HTERT RPE-1 (cell line): Measurements from ENCODE around the gene YEATS4.

Experiments
- in situ Hi-C: fragments of 300-500 bp; cut with MboI; formaldehyde crosslinking; loops from 4 replicates; pipeline ENCODE4 v1.14.3; 2020; ENCODE audit warnings: low sequenced_read_pairs

YEATS4 gene

DNA sequence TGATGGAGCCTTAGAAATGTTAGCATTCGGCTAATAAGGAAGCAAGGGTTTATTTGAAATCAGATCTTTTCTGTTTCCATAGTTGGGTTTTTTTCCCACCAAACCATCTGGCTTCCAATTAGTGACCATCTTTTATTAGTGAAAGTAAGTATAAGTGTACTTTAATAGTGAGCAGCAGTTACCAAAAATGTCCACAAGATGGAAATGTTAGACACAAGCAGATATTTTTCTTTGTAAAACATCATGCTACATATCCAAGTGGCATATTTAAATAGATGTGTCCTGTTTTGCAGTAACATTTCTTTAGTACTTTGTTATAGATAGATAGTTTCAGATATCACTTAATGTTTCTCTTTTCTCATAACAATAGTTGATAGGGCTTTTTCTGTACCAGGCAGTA, 28.8 kb downstream of the YEATS4 start:
- in situ Hi-C loops, result loop anchor here (25.0 kb wide), 1 partner anchor 174 kb away; no protein-coding TSS in a partner anchor

DNA sequence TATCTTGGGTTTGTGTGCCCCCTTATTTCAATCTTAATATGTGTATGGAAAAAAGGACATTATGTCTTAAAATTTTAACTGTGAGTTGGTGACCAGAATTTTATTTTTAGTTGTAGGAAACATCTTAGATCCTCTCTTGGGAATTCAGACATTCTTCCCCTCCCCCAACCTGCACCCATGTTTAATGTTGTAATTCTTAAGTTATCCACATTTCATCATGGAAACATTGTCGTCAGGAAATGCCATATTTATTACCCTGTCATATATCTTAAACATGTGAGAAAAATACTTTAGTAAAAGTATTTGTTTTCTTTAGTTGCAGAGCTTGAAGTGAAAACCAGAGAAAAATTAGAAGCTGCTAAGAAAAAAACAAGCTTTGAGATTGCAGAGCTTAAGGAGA, 30.3 kb downstream of the YEATS4 start:
- in situ Hi-C loops, result loop anchor here (25.0 kb wide), 1 partner anchor 172 kb away; no protein-coding TSS in a partner anchor

DNA sequence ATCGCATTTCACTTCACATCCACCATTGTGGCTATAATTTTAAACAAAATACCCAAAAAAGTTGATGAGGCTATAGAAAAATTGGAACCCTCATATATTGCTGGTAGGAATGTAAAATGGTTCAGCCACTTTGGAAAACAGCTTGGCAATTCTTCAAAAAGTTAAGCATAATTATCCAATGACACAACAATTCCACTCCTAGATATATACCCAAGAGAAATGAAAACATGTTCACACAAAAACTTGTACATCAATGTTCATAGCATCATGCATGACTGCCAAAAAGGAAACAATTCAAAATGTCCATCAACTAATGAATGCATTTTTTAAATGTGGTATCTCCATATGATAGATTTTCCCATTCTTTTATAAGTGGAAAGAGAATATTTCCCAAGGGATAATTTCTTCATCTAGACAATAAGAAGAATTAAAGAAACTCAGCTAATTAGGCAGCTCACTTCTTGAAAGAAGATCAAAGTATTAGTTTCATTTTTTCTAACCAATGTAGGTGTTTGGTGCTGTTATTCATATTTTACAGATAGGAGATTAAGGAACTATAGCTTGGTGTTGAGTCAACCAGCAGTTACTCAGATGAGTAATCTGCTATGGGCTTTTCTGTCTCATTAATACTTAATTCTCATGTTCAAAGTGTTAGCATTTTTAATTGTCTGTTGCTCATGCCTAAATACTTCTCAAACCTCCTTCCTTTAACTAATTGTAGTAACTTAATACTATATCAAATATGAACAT, 32.8 kb downstream of the YEATS4 start:
- in situ Hi-C loops, result loop anchor here (25.0 kb wide), 1 partner anchor 170 kb away; no protein-coding TSS in a partner anchor

DNA sequence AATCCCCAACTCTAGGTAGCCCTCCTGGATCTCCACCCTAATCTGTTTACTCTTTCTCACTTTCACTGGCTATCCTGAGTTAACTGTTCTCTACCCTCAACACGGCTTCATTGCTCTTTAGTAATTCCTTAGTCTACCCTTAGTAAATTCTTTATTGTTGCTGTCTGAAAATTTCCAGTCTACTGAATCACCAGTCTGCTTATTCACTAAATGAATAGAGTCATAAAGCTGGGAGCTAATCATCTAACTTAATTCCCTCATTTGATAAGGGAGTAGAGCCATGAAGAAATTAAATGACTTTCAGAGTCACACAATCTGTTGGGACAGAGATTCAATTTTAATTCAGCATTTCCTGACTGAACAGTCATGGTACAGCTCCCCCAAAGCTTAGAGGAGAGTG, 36.5 kb downstream of the YEATS4 start:
- in situ Hi-C loops, result loop anchor here (25.0 kb wide), 1 partner anchor 166 kb away; no protein-coding TSS in a partner anchor

DNA sequence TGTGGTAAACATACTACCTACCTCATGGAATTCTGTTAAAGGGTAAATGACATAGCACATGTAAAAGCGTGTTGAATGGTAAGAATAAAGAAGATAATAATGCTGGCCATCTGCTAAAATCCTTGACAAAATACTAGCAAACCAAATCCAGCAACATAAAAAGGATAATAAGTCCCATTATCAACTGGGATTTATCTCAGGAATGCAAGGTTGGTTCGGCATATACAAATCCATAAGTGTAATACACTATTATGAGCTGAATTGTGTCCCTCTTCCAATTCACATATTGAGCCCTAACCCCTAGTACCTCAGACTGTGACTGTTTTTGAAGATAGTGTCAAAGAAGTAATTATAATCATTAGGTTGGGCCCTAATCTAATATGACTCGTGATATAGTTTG, 37.4 kb downstream of the YEATS4 start:
- in situ Hi-C loops, result loop anchor here (25.0 kb wide), 1 partner anchor 165 kb away; no protein-coding TSS in a partner anchor

DNA sequence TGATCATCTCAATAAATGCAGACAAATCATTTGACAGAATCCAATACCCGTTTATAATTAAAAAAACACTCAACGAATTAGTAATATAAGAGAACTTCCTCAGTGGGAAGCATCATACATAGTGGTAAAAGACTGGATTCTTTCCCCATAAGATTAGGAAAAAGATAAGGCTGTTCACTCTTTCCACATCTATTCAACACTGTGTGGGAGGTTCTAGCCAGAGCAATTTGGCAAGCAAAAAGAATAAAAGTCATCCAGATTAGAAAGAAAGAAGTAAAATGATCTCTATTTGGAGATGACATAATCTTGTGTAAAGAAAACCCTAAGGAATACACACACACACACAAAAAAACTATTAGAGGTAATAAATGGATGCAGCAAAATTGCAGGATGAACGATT, 38.4 kb downstream of the YEATS4 start:
- in situ Hi-C loops, result loop anchor here (25.0 kb wide), 1 partner anchor 164 kb away; no protein-coding TSS in a partner anchor

DNA sequence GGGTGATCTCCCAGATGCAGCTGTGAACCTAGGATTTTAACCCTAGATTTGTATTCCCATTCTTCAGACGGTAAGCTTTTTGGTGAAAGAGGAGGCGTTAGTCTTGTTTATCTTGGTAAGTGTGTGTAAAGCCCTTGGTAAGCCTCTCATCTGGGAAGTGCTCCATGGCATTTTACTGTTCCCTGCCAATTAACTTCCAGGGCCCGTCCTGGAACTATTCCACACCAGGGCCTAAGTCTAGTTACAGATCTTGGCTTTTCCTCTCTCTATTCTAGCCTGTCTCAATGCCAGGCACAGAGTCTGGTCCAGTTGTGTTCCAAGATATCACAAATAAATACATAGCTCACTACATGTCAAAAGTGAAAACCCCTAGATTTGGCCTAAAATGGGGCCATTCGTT, 42.4 kb downstream of the YEATS4 start:
- in situ Hi-C loops, result no loop called here

DNA sequence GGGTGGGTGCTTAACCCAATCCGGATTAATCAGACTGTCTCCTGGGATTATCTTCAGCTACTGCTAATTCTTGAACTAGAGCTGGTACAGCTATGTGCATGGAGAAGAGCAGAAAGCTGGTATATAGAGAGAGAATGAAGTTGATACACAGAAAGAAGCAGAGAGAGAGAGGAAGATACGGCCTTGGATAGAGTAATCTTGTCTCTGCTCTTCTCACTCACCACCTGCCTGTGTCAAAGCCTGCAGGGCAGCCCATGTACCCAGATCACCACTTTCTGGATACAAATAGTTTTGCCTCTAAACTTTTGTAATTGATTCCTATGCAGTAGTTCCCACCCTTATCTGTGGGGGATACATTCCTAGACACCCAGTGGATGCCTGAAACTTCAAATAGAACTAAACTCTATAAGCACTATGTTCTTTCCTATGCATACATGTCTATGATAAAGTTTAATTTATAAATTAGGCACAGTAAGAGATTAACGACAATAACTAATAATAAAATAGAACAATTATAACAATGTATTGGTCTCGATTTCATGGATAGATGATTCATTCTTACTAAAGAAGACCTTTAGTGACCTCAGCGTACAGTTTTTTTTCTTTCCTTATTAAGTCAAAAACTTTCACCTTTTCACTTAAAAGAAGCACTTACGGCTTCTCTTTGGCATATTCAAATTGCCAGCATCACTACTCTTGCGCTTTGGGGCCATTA, 45.5 kb downstream of the YEATS4 start:
- in situ Hi-C loops, result no loop called here

DNA sequence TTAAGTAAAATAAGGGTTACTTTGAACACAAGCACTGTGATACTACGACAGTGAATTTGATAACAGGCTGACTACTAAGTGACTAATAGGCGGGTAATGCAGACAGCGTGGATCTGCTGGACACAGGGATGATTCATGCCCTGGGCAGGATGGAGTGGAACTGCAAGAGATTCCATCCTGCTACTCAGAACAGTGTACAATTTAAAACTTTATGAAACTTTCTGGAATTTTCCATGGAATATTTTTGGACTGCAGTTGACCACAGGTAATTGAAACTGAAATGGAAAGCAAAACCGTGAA, 46.0 kb downstream of the YEATS4 start:
- in situ Hi-C loops, result no loop called here

DNA sequence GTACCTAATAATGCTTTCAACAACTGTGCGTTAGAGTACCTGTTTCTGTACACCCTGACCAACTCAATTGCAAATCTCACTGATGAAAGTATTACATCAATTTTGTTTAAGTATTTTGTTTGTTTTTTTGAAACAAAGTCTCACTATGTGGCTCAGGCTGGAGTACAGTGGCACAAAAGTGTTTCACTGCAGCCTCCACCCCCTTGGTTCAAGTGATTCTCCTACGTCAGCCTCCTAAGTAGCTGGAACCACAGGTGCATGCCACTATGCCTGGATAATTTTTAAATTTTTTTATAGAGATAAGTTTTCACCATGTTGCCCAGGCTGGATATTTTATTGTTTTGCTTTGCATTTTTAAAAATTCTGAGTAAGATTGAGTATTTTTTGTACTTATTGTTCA, 46.7 kb downstream of the YEATS4 start:
- in situ Hi-C loops, result no loop called here

DNA sequence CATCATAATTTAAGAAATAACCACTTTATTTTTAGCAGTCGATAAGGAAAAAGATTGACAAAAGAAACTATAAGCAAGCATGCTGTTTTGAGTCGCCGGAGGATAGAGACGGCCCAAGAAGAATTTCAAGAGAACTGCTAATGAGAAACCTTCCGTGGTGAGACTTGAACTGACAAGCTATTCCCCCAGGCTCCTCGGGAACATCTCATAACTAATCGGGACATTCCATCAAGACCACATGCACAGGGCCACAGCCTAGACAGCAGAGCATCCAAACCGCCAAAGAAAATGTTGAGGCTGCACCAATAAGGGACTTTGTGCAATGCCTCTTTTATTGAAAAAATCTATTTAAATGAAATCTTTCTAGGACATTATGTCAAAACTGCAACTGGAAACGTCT, 51.0 kb downstream of the YEATS4 start:
- in situ Hi-C loops, result no loop called here

DNA sequence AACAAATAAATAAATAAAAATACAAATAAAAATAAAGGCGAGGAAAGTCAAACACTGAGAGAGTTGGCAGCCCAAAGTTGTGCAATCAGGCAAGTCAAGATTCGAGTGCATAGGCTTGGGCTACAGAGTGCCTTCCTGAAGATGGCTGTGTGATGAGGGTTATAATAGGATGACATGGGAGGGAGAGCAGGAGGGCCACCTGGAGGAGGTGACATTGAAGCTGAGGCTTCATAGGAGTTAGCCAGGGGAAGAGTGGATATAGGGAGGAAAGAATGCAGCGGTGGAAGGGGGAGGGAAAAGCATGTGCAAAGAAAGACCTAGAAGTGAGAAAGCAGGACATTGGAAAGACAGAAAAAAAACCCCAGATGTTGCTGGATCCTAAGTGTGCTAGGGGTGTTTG, 53.1 kb downstream of the YEATS4 start:
- in situ Hi-C loops, result no loop called here

DNA sequence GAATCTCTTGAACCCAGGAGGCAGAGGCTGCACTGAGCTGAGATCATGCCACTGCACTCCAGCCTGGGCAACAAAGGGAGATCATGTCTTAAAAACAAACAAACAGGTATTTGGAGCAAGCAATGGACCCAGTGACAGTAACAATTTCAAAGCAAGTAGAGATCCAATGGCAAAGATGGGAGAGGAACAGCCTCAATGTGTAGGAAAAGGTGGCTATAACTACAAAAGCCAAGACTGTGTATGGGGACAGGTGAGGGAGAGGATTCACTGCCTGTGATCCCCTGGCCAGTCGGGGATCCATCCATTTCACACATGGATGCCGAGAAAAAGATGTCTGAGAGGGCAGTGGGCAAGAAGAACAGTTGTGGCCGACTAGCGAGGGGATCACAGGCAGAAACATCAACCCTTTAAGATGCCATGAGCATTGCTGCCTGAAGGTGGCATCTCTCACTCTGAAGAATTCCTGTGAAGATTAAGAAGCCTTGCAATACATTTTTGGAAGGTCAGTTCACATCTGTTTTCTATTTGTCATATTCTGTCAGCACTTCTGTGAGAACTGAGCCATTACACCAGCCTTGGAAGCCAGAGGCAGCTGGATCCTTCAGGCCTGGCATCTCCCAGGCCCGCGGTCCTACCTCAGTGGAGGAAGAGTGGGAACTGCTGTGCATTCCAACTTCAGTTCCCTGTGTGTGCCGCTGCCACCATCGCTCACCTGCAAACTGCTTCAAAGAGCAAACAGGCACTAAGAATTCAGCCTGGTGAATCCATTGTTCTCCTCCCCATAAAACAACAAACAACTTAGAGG, 56.1 kb downstream of the YEATS4 start:
- in situ Hi-C loops, result no loop called here

DNA sequence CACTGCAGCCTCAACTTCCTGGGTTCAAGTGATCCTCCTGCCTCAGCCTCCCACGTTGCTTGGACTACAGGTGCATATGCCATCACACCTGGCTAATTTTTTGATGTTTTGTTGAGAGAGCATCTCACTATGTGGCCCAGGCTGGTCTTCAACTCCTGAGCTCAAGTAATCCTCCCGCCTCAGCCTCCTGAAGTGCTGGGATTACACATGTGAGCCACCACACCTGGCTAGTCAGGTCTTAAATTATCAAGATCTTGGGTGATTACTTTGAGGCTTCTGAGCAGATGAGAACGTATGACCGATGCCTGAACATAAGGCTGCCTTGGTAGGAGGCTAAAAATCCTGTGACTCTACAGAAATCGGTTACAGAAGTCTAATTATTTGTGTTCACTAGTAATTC, 57.7 kb downstream of the YEATS4 start:
- in situ Hi-C loops, result no loop called here

DNA sequence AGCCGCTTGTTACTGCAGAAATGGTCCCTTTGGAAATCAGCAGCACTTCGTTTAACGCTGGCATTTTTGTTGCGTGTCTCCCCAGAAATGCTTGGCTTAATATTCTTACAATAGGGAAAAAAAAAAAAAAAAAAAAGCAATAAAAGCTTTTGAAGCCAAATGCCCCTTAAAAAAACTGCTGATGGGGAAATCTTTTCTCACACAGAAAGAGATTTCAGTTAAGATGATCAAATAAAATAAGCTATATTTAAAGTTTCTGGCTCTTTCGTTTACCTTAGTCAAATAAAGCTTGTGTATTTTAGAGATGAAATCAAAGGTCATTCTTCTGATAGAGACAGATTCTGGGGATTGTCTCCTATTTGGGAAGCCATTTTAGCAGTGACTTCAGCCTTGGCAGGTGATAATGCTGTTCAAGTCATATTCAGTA, 58.2 kb downstream of the YEATS4 start:
- in situ Hi-C loops, result no loop called here

DNA sequence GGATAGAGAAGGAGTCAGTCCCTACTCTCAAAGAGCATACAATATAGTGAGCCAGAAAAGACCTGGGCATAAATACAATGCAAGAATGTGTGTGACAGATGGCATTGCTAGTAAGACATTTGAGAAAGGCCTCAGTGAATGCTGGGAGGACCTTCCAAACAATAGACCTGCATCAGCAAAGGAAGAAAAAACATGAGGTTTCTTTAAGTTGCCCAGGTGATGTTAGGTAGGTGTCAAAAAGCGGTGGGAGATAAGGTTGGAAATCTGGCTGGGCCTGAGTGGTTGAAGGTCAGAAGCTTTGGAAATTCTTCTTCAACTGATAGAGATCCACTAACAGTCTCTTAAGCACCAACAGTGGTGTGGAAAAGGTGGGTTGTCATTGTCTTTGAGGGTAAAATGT, 60.2 kb downstream of the YEATS4 start:
- in situ Hi-C loops, result no loop called here

DNA sequence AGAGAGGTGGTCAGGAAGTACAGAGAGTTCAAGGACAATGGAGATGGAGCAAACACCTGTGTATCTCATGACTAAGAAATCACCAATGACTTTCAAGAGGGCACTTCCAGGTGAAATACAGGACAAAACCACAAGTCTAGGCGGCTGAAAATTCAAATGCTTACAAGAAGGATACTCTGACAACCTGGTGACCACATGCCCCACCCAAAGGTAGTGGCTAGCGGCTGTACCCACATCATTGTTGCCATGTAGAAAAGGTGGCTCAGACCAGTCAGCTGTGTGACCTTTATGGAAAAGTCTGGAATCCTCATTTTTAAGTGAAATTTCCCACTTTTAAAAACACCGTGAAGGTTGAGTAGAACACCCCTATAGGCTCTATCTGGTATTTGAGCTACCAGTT, 62.0 kb downstream of the YEATS4 start:
- in situ Hi-C loops, result no loop called here

DNA sequence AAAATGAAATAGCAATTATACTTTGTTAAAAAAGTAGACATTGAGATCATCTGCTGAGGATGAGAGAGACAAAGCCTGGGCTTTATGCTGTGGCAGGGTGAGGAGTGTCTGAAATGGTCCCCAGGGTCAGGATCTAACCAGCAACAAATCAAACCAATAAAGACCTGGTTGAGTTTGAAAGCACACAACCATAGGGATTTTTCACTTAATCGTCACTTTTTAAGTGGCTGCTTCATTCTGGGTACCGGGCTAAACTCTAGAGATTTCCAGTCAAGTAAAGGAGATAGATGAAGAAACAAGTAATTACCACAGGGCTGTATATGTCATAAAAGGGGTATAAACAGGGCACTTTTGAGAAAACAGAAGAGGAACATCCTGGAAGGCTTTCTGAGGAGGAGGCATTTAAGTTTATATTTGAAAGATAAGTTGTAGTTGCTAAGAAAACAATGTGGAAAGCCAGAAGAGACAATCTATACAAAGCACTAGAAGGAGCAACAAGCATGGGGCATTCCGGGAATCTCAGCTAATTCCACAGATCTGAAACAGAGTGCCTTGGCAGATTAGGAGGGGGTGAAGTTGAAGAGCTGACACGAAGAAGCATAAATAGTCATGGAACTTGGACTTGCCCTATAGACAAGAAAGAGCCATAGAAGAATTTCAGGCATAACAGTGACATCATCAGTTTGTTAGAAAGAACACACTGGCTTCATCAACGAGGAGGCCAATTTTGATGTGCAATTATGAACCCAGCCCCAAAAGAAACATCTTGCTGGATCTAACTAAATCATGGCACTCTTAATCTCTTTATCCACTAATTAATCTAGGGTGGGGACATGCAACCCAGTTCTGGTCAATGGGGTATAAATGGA, 63.7 kb downstream of the YEATS4 start:
- in situ Hi-C loops, result no loop called here

DNA sequence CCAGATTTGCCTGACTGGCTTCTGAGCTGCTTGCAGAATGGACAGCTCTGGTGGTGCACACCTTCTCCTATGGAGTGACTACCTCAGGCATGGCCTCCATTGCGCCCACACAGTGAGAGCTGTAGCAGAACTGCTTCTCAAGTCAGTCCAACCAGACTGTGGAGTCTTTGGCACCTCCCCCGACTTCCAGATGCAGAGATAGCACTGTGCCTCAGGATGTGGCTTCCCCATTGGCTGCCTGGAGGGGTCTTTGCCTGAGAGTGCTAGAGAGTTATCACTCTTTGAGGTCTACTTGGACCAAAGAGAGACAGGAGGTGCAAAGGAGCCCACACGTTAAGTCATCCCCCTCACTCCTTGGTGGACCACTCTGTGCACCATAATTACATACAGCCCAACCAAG, 65.9 kb downstream of the YEATS4 start:
- in situ Hi-C loops, result no loop called here

DNA sequence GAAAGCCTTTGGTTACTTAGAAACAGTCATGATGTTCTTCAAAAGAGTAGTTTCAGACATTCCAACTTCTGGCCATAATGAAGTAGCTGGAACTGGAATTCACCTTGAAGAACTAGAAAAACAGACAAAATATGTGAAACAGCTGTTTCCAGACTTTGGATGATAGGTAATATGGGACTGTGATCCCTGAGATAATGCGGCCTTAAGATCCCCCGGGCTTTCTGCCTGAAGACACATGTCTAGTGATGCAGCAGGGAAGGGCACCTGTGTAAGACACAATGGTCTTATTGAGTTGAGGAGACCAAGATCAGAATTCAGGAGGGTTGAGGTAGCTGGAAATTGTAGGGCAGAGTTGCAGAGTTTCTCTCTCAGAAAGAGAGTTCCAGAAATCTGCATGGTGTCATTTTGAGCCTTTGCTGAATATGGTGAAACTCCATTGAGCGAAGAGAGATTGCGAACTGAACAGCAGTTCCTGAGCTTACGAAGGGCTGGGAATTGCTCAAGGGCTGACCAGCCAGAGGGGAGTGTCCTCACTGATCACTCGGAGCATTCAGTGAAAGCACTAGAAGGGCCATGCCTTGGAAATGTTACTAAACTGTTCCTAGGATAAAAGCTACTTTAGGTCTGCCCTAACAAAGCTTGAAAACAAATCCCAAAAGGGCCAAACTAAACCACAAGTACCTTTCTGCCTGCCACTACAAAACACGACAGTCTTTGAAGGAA, 69.0 kb downstream of the YEATS4 start:
- in situ Hi-C loops, result no loop called here
